ENCODE results near the gene ZNF778. TPM values are rescaled to one million over a fixed set of nuclear protein-coding genes. Genes with fewer than 3 reads are reported as not detected.
"Not testable (repeated sequence)": the region's sequence is repeated elsewhere in the genome, so short reads cannot be mapped to it uniquely, and the experiment has no call there.

Gene ZNF778
- total RNA-seq, 2 experiments from 2014 or later = 3.5 to 3.6 TPM

DNA sequence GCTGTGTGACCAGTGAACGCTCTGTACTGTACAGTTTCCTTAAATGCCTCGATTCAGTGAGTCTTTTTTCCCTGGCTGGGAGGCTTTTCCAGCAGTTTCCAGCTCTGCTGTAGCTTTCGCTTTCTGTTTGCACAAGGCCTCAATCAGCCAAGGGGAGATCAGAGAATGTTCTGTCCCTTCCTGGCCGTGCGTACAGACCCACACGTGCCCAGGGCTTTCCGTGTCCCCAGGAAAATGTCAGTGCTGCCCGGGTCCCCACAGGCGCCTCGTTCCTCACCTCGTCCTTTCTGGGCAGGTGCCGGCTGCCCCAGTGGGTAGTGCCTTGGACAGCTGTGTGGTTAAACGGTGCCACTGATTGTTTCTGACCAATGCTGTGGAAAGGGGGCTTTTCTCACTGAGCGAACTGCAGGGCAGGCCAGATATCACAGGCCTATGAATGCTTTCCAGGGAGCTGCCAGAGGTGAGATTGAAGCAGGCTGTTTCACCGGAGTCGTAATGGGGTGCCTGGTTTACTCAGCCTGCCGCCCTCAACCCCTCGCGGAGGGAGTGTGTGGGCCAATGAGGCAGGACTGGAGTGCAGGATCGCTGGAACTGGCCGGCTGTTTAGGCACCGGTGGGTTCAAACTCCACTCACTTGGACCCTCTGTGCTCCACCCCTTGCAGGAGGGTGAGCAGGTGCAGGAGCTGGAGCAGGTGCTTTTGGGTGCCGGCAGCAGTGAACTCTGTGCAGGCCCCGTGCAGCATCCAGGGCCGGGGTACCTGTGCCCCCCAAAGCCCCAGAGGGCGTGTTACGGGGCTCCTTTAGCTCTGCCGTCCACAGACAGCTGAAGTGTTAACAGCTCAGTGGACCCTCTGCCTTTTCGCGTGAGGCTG lies 44.4 kb downstream of the ZNF778 start:
- Mint-ChIP-seq H3K9me3 (no peaks in the 10 kb centered on the region), H3K27me3 (ENCODE audit: low read depth) (peaks cover 7% of the 10 kb centered on the region), H3K4me3 (no peak overlapping the region), H3K36me3 (ENCODE audit: low read depth) (peaks cover 2% of the 10 kb centered on the region), H3K4me1 (ENCODE audit: low read depth) (peaks cover 10% of the 10 kb centered on the region), H3K27ac (no peak overlapping the region)
- no peak for DNase-seq
- CTCF ChIA-PET = interaction anchor here (0.7 kb wide), 1 partner anchor 24 kb away, joined by 3 read pairs; no protein-coding TSS in a partner anchor
- intact Hi-C loops (cut with micrococcal nuclease) = no loop called here

DNA sequence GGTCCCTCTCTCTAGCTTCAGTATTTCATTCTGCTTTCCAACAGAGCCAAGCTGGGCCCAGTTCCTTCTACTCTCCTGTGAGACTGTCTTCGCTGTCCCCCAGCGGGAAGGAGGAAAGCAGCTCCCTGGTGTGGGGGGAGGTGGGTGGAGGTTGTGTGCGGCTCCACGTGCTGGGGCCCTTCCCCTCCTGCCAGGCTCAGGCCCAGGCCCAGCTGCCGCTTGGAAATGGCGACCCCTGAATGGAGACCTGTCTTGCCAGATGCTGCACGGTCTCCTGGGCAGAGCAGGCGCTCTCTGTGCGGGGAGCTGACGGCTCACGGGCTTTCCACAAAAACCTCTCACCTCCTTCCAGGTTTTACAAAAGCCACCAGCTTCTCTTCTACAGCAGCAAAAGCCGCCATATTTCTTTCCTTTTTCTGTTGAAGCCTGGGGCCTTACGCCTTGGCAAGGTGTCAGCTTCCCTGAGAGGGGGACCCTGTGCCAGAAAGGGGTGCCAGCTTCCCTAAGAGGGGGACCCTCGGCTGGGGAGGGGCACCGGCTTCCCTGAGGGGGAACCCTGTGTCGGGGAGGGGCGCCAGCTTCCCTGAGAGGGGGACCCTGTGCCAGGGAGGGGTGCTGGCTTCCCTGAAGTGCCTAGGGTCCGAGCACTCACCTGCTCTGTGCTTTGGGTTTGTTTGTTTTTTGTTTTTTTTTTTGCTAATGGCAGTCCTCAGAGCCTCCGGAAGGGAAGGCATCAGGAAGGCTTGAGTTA lies 47.5 kb downstream of the ZNF778 start:
- Mint-ChIP-seq H3K4me3 (no peak overlapping the region), H3K36me3 (ENCODE audit: low read depth) (peaks cover 8% of the 10 kb centered on the region), H3K27ac (no peak overlapping the region), H3K27me3 (ENCODE audit: low read depth) (no peaks in the 10 kb centered on the region), H3K9me3 (no peaks in the 10 kb centered on the region), H3K4me1 (ENCODE audit: low read depth) (no peaks in the 10 kb centered on the region)
- CTCF ChIA-PET = interaction anchor here (0.6 to 1.0 kb wide), 2 partner anchors 24 to 199 kb away, joined by 3 read pairs; no protein-coding TSS in a partner anchor
- intact Hi-C loops (cut with micrococcal nuclease) = no loop called here
- no peak for DNase-seq

- intact Hi-C loops (cut with micrococcal nuclease) = no loop called here
- DNase-seq = no peak
- H3K4me1 Mint-ChIP-seq (ENCODE audit: low read depth) = no peaks in the 10 kb centered on the region
- H3K9me3 Mint-ChIP-seq = no peaks in the 10 kb centered on the region
- H3K36me3 Mint-ChIP-seq (ENCODE audit: low read depth) = peaks cover 10% of the 10 kb centered on the region
- H3K27me3 Mint-ChIP-seq (ENCODE audit: low read depth) = no peaks in the 10 kb centered on the region
- no peak overlapping the region for H3K27ac Mint-ChIP-seq
- H3K4me3 Mint-ChIP-seq = no peak overlapping the region
- CTCF ChIA-PET = no interaction called here
Measured at GRCh38 chr16:89265647-89266046, 48.1 kb downstream of the ZNF778 start.

DNA sequence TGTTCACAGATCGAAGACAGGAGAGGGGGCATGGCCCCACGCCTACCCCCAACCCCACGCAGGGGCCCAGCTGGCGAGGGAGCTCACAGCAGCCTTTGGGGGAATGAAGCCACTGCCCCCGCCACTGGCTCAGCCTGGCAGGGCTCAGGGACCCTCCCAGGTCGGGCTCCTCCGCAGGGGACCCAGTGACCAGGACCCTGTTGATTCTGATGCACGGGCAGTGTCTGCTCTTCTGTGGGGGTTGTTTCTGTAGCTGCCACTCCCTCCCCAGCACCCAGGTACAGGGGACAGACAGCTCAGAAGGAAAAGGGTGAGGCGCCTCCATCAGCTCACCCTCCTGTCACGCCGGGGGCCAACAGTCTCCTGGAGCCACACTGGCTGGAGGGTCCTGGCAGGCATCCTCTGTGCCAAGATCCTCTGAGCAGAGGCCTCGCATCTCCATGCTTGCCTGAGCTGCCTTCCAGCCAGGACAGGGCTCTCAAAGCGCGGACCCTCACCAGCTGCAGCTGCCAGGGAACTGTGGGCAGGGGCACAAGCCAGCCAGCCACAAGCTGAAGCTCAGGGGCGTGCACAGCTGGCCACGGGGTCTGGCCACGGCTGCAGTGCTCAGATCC lies 49.1 kb downstream of the ZNF778 start:
- no peaks in the 10 kb centered on the region for H3K9me3 Mint-ChIP-seq
- intact Hi-C loops (cut with micrococcal nuclease) = no loop called here
- CTCF ChIA-PET = interaction anchor here (0.6 kb wide), 1 partner anchor 18 kb away, joined by 3 read pairs; no protein-coding TSS in a partner anchor
- no peaks in the 10 kb centered on the region for H3K4me1 Mint-ChIP-seq (ENCODE audit: low read depth)
- DNase-seq = no peak
- H3K36me3 Mint-ChIP-seq (ENCODE audit: low read depth) = peaks cover 13% of the 10 kb centered on the region
- no peak overlapping the region for H3K4me3 Mint-ChIP-seq
- no peaks in the 10 kb centered on the region for H3K27me3 Mint-ChIP-seq (ENCODE audit: low read depth)
- no peak overlapping the region for H3K27ac Mint-ChIP-seq

DNA sequence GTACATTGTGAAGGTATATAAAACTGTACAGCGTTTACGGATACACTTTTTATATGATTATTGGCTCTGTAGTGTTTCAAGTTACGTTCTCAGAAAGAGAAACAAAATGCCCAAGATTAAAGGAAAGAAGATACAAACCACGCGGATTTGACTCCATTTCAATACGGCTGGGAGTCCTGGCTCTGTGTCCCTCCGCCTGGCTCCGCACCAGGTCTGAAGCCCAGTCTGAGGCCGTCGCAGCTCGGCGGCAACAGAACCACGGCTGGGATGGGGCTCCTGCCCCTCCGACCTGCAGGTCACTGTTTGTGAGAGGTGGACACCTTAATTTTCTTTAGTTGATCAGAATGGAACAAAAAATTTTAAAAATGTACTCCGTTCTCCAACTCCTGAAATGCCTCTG lies 50.2 kb downstream of the ZNF778 start:
- H3K4me3 Mint-ChIP-seq; CTCF ChIA-PET; H3K9me3 Mint-ChIP-seq; H3K27ac Mint-ChIP-seq; H3K27me3 Mint-ChIP-seq (ENCODE audit: low read depth); H3K4me1 Mint-ChIP-seq (ENCODE audit: low read depth); DNase-seq; intact Hi-C loops (cut with micrococcal nuclease): not testable (repeated sequence)
- peaks cover 23% of the 10 kb centered on the region for H3K36me3 Mint-ChIP-seq (ENCODE audit: low read depth)

DNA sequence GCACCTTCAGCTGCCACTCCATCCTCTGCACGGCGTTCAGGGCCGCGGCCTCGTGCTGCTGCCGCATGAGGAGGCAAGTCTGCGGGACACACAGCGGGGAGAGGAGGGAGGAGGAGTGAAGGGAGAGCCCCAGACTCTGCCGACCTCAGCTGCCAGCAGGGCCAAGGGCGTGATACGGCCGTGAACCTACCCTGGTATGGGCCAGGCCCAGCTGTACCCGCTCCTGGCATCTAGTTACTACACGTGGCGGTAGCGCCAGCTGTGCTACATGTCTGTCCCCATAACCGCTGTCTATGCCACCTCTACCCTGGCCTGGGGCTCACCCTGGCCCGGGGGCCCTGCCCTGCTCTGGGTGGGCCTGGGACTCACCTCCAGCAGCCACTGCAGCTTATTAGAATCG lies 51.1 kb downstream of the ZNF778 start:
- H3K36me3 Mint-ChIP-seq (ENCODE audit: low read depth) = peaks cover 30% of the 10 kb centered on the region
- CTCF ChIA-PET = no interaction called here
- intact Hi-C loops (cut with micrococcal nuclease) = no loop called here
- DNase-seq = no peak
- no peaks in the 10 kb centered on the region for H3K27me3 Mint-ChIP-seq (ENCODE audit: low read depth)
- H3K27ac Mint-ChIP-seq = no peak overlapping the region
- no peaks in the 10 kb centered on the region for H3K9me3 Mint-ChIP-seq
- H3K4me1 Mint-ChIP-seq (ENCODE audit: low read depth) = no peaks in the 10 kb centered on the region
- no peak overlapping the region for H3K4me3 Mint-ChIP-seq

- no peaks in the 10 kb centered on the region for H3K4me1 Mint-ChIP-seq (ENCODE audit: low read depth)
- peaks cover 35% of the 10 kb centered on the region for H3K36me3 Mint-ChIP-seq (ENCODE audit: low read depth)
- intact Hi-C loops (cut with micrococcal nuclease) = no loop called here
- H3K4me3 Mint-ChIP-seq = no peak overlapping the region
- no peaks in the 10 kb centered on the region for H3K9me3 Mint-ChIP-seq
- H3K27me3 Mint-ChIP-seq (ENCODE audit: low read depth) = no peaks in the 10 kb centered on the region
- H3K27ac Mint-ChIP-seq = no peak overlapping the region
- CTCF ChIA-PET = interaction anchor here (0.6 to 0.7 kb wide), 3 partner anchors 222 to 746 kb away, joined by 3 to 5 read pairs (median 3); no protein-coding TSS in a partner anchor
- DNase-seq = no peak
Measured at GRCh38 chr16:89268987-89269735, 51.7 kb downstream of the ZNF778 start.

DNA sequence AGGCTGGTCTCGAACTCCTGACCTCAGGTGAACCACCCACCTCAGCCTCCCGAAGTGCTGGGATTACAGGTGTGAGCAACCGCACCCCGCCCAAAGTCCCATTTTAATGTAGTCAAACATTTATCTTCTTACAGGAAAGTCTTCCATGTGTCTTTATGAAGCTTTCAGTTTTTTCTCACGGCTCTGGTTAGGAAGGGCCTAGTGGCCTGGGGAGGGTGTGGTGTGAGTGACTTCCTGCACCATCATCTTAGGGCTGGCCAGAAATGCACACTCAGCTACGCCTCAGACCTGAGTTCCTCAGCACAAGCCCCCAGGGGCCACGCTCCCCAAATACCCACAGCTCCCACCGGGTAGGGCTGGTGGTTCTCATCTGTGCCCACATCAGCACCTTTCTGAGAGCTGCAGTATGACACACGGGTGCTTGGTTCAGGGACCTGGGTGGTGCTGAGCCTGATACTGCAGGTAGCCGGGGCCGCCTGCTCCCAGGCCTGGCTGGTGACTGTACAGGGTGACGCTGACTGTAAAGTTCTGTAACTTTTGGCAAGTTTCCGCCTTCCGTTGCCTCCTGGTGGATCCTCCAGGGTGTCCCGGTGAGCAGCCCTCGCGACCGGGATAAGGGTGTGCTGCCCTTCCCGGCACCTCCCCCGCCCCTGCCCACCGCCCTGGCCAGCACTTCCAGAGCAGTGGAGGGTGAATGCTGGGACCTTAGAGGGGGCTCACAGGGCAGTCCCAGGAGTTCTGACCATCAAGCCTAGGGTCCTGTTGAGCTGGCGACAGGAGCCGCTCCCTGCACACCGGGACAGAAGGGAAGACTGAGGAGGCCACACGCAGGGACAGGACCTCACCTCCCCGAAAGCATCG lies 52.5 kb downstream of the ZNF778 start:
- no peaks in the 10 kb centered on the region for H3K9me3 Mint-ChIP-seq
- no peak for DNase-seq
- no peaks in the 10 kb centered on the region for H3K27me3 Mint-ChIP-seq (ENCODE audit: low read depth)
- intact Hi-C loops (cut with micrococcal nuclease) = no loop called here
- CTCF ChIA-PET = interaction anchor here (0.6 kb wide), 1 partner anchor 221 kb away, joined by 3 read pairs; no protein-coding TSS in a partner anchor
- no peak overlapping the region for H3K27ac Mint-ChIP-seq
- no peak overlapping the region for H3K4me3 Mint-ChIP-seq
- peaks cover 35% of the 10 kb centered on the region for H3K36me3 Mint-ChIP-seq (ENCODE audit: low read depth)
- no peaks in the 10 kb centered on the region for H3K4me1 Mint-ChIP-seq (ENCODE audit: low read depth)

DNA sequence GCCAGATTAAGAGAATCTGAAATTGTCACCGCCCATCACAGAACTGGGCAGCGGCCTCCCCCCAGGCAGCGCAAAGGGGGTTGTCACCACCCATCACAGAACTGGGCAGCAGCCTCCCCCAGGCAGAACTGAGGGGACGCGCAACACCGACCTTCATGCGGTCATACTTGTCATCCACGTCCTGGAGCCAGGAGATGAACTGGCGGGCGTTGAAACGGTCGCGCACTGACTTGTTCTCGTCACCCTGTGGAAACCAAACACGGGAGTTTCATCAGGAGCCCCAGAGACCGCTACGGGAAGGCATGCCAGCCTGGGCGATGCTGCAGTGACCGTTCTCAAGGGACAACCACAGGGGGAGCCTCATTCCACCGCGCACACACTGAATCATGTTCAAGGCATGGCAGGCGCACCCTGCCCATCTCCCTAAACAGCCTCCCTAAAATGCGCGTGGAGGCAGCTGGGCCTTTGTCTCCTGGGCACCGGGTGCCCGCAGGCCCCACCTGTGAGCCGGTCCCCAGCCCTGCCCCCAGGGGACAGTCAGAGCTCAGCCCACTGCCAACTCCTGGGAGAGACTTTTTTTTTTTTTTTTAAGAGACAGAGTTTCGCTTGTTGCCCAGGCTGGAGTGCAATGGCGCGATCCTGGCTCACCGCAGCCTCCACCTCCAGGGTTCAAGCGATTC lies 53.3 kb downstream of the ZNF778 start:
- H3K36me3 Mint-ChIP-seq (ENCODE audit: low read depth) = peaks cover 38% of the 10 kb centered on the region
- no peak overlapping the region for H3K4me3 Mint-ChIP-seq
- DNase-seq = no peak
- H3K4me1 Mint-ChIP-seq (ENCODE audit: low read depth) = no peaks in the 10 kb centered on the region
- H3K27ac Mint-ChIP-seq = no peak overlapping the region
- no peaks in the 10 kb centered on the region for H3K9me3 Mint-ChIP-seq
- CTCF ChIA-PET = interaction anchor here (0.7 kb wide), 1 partner anchor 15 kb away, joined by 3 read pairs; no protein-coding TSS in a partner anchor
- H3K27me3 Mint-ChIP-seq (ENCODE audit: low read depth) = no peaks in the 10 kb centered on the region
- intact Hi-C loops (cut with micrococcal nuclease) = no loop called here

GRCh38 chr16:89272631-89273030 lies 55.1 kb downstream of the ZNF778 start:
- intact Hi-C loops (cut with micrococcal nuclease) = no loop called here
- H3K9me3 Mint-ChIP-seq = no peaks in the 10 kb centered on the region
- CTCF ChIA-PET = no interaction called here
- no peak for DNase-seq
- peaks cover 2% of the 10 kb centered on the region for H3K4me1 Mint-ChIP-seq (ENCODE audit: low read depth)
- H3K27ac Mint-ChIP-seq = no peak overlapping the region
- H3K27me3 Mint-ChIP-seq (ENCODE audit: low read depth) = no peaks in the 10 kb centered on the region
- no peak overlapping the region for H3K4me3 Mint-ChIP-seq
- H3K36me3 Mint-ChIP-seq (ENCODE audit: low read depth) = peaks cover 43% of the 10 kb centered on the region
